Activated CD8-positive, alpha-beta memory T cell treated with anti-CD3 and anti-CD28 coated beads for 24 hours (primary cell): ENCODE results near the gene RAI1.
"Not testable (repeated sequence)": the region's sequence is repeated elsewhere in the genome, so short reads cannot be mapped to it uniquely, and the experiment has no call there.

Experiments
- DNase-seq: peaks from one replicate; pipeline ENCODE4 v3.0.0-alpha.2; 2020

The RAI1 gene

GRCh38 chr17:17664064-17664452 lies 17.2 kb upstream of the RAI1 start:
- no peak for DNase-seq

DNA sequence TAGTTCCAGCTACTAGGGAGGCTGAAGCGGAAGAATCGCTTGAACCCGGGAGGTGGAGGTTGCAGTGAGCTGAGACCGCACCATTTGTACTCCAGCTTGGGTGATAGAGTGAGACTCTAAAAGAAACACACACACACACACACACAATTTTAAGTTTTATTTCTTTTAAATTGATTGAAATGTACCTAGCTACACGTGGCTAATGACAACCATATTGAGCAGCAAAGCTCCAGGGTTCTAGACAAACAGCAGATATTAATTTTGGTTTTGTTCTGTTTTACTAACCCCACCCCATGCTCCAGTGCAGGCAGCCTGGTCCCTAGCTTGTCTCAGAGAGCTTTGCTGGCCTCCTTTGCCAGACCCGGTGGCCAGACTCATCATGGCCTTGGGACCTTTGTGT lies 16.0 kb upstream of the RAI1 start:
- DNase-seq, result no peak

DNA sequence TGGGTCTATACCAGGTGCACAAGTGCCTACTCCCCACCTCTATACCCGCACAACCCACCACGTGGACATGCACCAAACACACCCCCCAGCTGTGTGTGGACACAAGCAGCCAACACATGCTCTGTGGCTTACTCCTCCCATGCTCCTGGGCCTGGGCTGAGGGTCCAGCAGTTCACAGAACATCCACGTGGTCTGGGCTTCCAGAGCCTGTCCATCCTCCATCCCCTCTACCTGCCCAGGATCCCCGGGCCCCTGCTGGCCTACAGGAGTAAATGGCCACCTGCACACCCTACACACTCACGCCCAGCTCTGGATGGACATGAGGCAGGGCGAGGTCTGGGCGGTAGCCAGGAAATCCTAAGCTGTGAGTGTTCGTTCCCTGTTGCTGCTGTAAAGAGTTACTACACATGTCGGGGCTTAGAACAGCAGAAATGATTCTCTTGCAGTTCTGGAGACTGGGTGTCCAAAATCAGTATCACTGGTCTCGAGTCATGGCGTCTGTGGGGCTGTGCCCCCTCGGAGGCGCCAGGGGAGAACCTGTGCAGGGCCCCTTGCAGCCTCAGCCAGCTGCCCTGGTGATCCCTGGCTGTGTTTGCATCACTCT lies 15.0 kb upstream of the RAI1 start:
- DNase-seq, result no peak

- DNase-seq, result no peak
Observed at GRCh38 chr17:17667231-17667630, 14.0 kb upstream of the RAI1 start.

DNA sequence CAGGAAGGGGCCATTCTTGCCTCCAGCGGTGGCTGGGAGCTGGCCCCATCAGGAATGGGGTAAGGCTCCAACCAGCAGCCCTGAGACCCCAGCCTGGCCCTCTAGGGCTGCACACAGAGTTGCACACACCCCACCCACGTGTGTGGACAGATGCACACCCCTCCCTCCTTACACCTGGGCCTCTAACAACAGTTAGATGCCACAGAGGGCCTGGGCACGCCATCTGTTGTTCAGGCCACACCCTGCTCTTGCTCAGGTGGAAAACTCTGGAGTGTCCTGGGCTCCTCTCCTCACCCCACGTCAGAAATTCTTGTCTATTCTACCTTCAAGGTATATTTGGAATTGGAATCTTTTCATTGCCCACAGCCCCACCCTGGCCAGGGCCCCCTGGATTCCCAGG lies 13.3 kb upstream of the RAI1 start:
- DNase-seq, result no peak

DNA sequence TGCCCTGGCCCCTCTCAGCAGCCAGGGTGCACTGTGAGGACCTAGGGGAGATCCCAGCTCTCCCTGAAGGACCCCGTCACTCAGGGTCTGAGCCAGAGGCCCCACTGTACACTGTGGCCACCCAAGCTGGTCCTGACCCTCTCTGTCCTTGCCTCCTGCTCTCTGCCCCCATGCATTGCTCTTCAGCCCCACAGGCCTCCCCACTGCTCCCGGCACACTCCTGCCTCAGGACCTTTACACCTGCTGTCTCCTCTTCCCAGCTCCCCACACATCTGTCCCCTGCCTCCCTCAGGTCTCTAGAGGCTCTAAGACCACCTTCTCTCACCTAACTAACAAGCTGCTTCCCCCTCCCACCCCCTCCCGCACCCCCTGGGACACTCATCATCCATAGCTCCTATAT lies 12.9 kb upstream of the RAI1 start:
- DNase-seq, result no peak

DNA sequence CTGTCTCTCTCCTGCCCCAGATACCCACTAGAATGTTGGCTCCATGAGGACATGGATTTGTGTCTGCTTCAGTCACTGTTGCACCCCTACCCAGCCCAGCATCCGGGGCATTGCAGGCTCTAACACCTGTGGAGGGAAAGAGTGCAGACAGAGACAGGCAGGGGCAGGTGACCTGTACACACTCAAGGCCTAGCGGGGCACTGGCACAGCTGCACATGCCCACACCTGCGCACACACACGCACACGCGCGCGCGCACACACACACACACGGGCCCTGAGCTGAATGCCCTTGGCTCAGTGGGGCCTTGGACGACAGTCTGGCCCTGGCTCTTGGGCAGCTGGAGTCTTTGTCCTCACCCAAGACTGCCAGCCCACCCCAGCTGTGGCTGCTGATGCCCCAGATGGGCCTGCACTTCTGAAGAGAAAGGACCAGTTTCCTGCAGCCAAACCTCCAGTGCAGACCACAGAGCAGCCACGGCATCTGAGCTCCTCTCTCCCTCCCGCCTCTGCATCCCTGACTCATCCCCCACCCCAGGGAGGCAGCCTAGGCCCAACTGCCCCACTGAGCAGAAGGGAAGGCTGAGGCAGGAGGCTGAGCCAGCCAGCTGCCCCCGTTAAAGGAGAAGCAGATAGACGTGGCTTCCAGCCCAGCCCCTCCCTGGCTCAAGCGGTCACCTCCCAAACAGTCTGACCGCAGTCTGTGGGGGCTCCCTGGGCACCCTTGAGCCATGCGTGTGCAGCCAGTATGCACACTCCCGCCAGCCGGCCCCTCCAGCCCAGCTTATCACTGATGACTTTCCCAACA lies 12.3 kb upstream of the RAI1 start:
- no peak for DNase-seq

DNA sequence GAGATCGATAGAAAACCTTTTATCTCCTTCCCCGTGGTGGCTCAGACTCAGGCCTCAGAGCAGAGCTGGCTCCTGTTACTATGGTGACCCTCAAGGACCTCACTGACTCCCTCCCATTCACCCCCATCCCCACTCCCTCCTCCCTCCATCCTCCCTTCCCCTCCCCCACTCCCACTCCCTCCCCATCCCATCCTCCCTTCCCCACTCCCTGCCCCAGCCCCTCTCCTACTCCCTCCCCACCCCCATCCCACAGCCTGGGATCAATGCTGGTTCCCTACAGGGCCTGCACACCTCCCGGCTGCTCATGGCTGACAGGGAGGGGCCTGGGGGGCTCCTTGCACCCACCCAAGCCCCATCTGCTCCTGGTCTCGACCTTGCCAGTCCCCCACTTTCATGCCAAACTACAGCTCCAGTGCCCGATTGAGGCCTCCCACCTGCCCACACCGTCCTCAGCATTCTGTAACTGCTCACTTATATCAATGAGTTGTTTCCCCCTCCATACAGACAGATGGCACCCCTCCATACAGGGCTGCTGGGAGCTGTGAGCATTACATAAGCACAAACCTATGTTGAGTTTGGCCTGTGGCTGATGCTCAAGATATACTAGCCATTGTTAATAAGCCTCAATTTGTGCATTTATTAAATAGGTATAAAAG lies 11.6 kb upstream of the RAI1 start:
- no peak for DNase-seq

- DNase-seq, result no peak
Observed at GRCh38 chr17:17670701-17671305, 10.5 kb upstream of the RAI1 start.

- no peak for DNase-seq
Observed at GRCh38 chr17:17671369-17672129, 9.7 kb upstream of the RAI1 start.

GRCh38 chr17:17672453-17673368 lies 8.5 kb upstream of the RAI1 start:
- DNase-seq, result no peak

- DNase-seq, result no peak
Observed at GRCh38 chr17:17675416-17675815, 5.8 kb upstream of the RAI1 start.

DNA sequence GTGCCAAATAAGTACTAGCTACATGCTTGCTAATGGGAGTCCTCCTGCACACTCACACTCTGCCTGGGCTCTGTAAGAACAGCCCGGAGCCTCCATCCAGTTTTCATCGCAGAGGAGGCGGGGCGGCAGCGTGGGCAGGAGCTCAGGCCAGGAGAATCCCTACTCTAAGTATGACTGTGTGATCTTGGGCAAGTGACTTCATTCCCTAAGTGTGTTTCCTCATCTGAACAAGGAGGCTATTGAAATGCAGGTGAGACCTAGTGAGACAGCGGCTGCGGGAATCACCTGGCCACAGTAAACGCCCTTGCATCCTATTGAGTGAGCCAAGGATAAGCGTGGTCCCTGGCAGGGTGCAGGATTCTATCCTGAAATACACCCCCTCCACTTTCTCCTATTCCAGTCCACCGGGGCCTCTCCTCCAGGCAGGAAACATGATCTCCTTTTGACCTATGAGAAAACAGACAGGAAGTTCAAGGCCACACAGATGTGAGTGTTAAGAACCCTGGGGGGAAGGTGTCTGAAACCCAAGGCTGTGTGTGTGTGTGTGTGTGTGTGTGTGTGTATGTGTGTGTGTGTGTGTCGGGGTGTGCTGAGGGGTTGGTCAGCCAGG lies 5.2 kb upstream of the RAI1 start:
- DNase-seq, result no peak

DNA sequence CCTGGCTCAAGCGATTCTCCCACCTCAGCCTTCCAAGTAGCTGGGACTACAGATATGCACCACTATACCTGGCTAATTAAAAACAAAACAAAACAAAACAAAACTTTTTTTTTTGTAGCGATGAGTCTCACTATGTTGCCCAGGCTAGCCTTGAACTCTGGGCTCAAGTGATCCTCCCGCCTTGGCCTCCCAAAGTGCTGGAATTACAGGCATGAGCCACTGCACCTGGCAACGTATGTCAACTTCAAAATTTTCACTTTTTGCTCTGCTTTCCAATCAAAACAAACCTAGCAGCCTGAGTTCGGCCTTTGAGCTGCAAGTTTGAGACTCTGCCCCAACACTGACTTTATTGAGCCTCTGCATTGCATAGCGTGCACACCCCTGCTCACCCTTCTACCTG lies 4.5 kb upstream of the RAI1 start:
- DNase-seq, result no peak

DNA sequence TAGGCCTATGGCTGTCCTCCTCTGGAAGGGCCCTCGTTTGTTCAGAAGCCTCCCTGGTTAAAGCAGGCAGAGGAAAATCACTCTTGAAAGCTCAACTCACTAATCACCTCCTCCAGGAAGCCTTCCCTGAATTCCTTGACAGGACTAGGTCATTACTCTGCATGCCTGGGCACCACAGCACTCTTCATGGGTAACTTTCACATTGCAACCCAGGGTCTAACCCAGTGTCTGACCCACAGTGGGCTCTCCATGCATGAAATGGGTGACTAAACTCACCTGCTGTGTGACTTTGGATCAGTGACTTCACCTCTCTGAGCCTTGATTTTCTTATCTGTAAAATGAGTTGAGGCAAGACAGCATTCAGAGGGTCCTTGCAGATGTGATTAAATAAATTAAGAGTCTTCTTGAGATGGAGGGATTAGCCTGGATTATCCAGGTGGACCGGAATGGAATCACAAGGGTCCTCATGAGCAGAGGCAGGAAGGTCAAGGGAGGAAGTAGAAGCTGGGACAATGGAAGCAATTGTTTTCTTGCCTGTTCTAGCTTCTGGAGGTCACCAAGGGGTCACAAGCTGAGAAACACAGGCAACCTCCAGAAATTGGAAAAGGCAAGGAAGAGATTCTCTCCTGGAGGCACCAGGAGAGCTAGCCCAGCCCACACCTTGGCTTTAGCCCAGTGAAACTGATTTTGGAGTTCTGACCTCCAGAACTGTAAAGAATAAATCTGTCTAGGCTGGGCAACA lies 3.8 kb upstream of the RAI1 start:
- no peak for DNase-seq

DNA sequence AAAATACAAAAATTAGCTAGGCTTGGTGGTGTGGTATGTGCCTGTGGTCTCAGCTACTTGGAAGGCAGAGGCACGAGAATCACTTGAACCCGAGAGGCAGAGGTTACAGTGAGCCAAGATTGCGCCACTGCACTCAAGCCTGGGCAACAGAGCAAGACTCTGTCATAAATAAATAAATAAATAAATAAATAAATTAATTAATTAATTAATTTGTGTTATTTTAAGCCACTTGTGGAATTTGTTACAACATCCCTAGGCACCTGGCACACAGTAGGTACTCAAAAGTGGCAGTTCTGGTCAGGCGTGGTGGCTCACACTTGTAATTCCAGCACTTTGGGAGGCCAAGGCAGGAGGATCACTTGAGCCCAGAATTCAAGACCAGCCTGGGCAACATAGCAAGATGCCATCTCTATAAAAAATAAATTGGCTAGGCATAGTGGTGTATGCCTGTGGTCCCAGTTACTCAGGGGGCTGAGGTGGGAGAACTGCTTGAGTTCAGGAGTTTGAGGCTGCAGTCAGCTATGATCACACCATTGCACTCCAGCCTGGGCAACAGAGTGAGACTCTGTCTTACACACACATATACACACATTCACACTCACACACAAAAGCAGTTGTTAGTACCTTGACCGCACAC lies 3.1 kb upstream of the RAI1 start:
- DNase-seq, result not testable (repeated sequence)

DNA sequence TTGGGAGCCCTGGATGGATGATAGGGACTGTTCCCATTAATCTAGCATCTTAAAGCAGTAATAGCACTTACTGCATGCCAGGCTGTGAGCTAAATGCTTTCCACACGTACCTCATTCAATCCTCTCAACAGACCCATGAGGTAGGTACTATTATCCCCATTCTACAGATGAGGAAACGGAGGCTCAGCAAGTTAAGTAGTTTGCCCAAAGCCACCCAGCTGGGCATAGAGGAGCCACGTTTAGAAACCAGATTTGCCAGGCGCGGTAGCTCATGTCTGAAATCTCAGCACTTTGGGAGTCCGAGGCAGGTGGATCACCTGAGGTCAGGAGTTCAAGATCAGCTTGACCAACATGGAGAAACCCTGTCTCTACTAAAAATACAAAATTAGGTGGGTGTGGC lies 2.0 kb upstream of the RAI1 start:
- no peak for DNase-seq

DNA sequence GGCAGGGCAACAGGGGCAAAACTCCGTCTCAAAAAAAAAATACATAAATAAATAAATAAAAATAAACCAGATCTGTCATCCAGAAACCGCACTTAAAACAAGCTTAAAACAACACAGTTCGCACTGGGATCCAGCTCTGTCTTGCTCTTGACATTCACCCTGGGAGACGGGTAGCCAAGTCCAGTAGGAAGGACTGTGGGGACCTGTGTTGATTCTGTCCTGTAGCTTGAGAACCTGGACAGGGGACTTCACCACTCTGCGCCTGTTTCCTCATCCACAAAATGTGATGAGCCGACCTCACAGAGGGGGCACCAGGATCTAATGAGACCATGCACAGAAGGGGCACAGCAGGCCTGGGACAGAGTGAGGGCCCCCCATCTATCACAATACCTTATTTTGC lies 1.5 kb upstream of the RAI1 start:
- DNase-seq, result no peak

DNA sequence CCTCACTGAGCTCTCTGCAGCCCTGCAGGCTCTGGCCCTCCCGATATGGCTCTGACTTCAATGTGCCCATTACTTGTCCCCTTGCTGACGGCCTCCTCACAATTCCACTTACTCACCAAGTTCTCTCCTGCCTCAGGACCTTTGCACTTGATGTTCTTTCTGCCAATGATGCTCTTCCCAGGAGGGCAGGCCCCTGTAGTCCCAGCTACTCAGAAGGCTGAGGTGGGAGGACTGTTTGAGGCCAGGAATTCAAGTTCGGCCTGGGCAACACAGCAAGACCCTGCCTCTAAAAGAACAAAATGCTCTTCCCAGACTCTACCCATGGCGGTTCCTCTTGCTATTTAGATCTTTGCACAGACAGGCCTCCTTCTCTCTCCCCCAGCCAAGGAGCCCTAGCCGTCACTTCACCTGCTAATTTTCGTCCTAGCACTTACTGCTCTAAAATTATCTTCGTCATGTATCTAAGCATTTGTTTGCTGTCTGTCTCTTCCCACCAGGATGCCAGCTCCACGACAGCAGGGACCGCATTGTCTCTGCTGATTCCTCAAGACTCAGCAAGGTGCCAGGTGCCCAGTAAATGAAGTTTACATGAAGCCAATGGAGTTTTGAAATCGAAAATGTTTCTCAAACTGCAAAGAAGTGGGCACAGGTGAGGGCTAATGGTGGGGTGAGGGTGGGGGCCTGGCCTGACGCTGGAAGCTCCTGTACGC lies 626 bp upstream of the RAI1 start:
- DNase-seq, result no peak
